GM19452 (cell line): ENCODE results near the gene TPMT.
"Not testable (repeated sequence)": the region's sequence is repeated elsewhere in the genome, so short reads cannot be mapped to it uniquely, and the experiment has no call there.

Experiments
- ATAC-seq: cut with Tn5 transposase; IDR thresholded peaks from one replicate; pipeline ENCODE4 v1.9.1; 2021; ENCODE audit not compliant: unreplicated experiment

TPMT gene

GRCh38 chr6:18154507-18155149, at the start of gene TPMT:
TPMT (minus strand) TSS chr6:18155077; CDS start chr6:18149127, 5,950 bp downstream.
- ATAC-seq, result peak; percentile 48

GRCh38 chr6:18203786-18204185, 48.9 kb upstream of the TPMT start:
- no peak for ATAC-seq

- ATAC-seq, result no peak
These were observed 37.1 kb upstream of the TPMT start for GRCh38 chr6:18192026-18192425.

GRCh38 chr6:18189196-18189595, 34.3 kb upstream of the TPMT start:
- ATAC-seq, result no peak

- no peak for ATAC-seq
These were observed 32.8 kb upstream of the TPMT start for GRCh38 chr6:18187701-18188100.

- no peak for ATAC-seq
These were observed 31.8 kb upstream of the TPMT start for GRCh38 chr6:18186540-18187250.

- ATAC-seq, result no peak
These were observed 31.2 kb upstream of the TPMT start for GRCh38 chr6:18186033-18186432.

GRCh38 chr6:18185624-18186023, 30.7 kb upstream of the TPMT start:
- no peak for ATAC-seq

GRCh38 chr6:18183766-18184165, 28.9 kb upstream of the TPMT start:
- ATAC-seq, result no peak

GRCh38 chr6:18182568-18182967, 27.7 kb upstream of the TPMT start:
- no peak for ATAC-seq

- ATAC-seq, result no peak
These were observed 25.0 kb upstream of the TPMT start for GRCh38 chr6:18179770-18180356.

- ATAC-seq, result no peak
These were observed 24.2 kb upstream of the TPMT start for GRCh38 chr6:18178960-18179615.

GRCh38 chr6:18177286-18177965, 22.5 kb upstream of the TPMT start:
- no peak for ATAC-seq

GRCh38 chr6:18176198-18176597, 21.3 kb upstream of the TPMT start:
- not testable (repeated sequence) for ATAC-seq

GRCh38 chr6:18171871-18172270, 17.0 kb upstream of the TPMT start:
- ATAC-seq, result no peak

- ATAC-seq, result no peak
These were observed 13.4 kb upstream of the TPMT start for GRCh38 chr6:18168264-18168663.

GRCh38 chr6:18166312-18167036, 11.6 kb upstream of the TPMT start:
- ATAC-seq, result no peak

GRCh38 chr6:18165751-18166150, 10.9 kb upstream of the TPMT start:
- no peak for ATAC-seq

- no peak for ATAC-seq
These were observed 7.5 kb upstream of the TPMT start for GRCh38 chr6:18162401-18162800.

- no peak for ATAC-seq
These were observed 6.6 kb upstream of the TPMT start for GRCh38 chr6:18161431-18161830.

GRCh38 chr6:18160911-18161310, 6.0 kb upstream of the TPMT start:
- no peak for ATAC-seq
